ENCODE data around the gene ATP6V1C2. TPM values are rescaled to one million over a fixed set of nuclear protein-coding genes. Genes with fewer than 3 reads are reported as not detected.

Gene ATP6V1C2
- total RNA-seq, 1 donor from 2014 or later, result not detected

GRCh38 chr2:10722252-10722825, 909 bp downstream of the ATP6V1C2 start:
- no peak for DNase-seq (ENCODE audit: low read depth)
- no peak for TF ChIP-seq CTCF (conservative IDR thresholded peaks at IDR 0.05; ENCODE audit: low read depth, low read length)
- H3K4me3 ChIP-seq (ENCODE audit: low read depth, low read length), result peak overlapping the region; percentile 41

GRCh38 chr2:10732924-10733565, 11.6 kb downstream of the ATP6V1C2 start:
- no peak for TF ChIP-seq CTCF (conservative IDR thresholded peaks at IDR 0.05; ENCODE audit: low read depth, low read length)
- H3K4me3 ChIP-seq (ENCODE audit: low read depth, low read length), result no peak overlapping the region
- DNase-seq (ENCODE audit: low read depth), result no peak

GRCh38 chr2:10733566-10733925, 12.1 kb downstream of the ATP6V1C2 start:
- no peak for TF ChIP-seq CTCF (conservative IDR thresholded peaks at IDR 0.05; ENCODE audit: low read depth, low read length)
- no peak overlapping the region for H3K4me3 ChIP-seq (ENCODE audit: low read depth, low read length)
- DNase-seq (ENCODE audit: low read depth), result no peak

- TF ChIP-seq CTCF (conservative IDR thresholded peaks at IDR 0.05; ENCODE audit: low read depth, low read length), result no peak
- no peak for DNase-seq (ENCODE audit: low read depth)
- no peak overlapping the region for H3K4me3 ChIP-seq (ENCODE audit: low read depth, low read length)
Measured at GRCh38 chr2:10733980-10734379, 12.6 kb downstream of the ATP6V1C2 start.

- H3K4me3 ChIP-seq (ENCODE audit: low read depth, low read length), result no peak overlapping the region
- DNase-seq (ENCODE audit: low read depth), result no peak
- no peak for TF ChIP-seq CTCF (conservative IDR thresholded peaks at IDR 0.05; ENCODE audit: low read depth, low read length)
Measured at GRCh38 chr2:10738192-10738591, 16.8 kb downstream of the ATP6V1C2 start.

GRCh38 chr2:10740226-10740625, 18.8 kb downstream of the ATP6V1C2 start:
- no peak for DNase-seq (ENCODE audit: low read depth)
- no peak for TF ChIP-seq CTCF (conservative IDR thresholded peaks at IDR 0.05; ENCODE audit: low read depth, low read length)
- no peak overlapping the region for H3K4me3 ChIP-seq (ENCODE audit: low read depth, low read length)

GRCh38 chr2:10741139-10741538, 19.7 kb downstream of the ATP6V1C2 start:
- no peak for DNase-seq (ENCODE audit: low read depth)
- H3K4me3 ChIP-seq (ENCODE audit: low read depth, low read length), result no peak overlapping the region
- no peak for TF ChIP-seq CTCF (conservative IDR thresholded peaks at IDR 0.05; ENCODE audit: low read depth, low read length)
